HCT116 (cell line): ENCODE results near the gene ITFG1.

Experiments used
- EZH2 ChIP-seq: fragments of 200-600 bp; sonication (generic); IDR thresholded peaks from 2 replicates; pipeline ENCODE4 v1.6.1; 2017; ENCODE audit warnings: antibody characterized with exemption, mixed run types
- EZH2phosphoT487 ChIP-seq: fragments of 200-600 bp; IDR thresholded peaks from 2 replicates; pipeline ENCODE4 v1.6.1; 2018; ENCODE audit warnings: antibody characterized with exemption, borderline replicate concordance
- POLR2A ChIP-seq: IDR thresholded peaks from 2 replicates; pipeline ENCODE4 v1.7.0; 2011; ENCODE audit warnings: borderline replicate concordance; ENCODE audit not compliant: insufficient read depth, insufficient read length; ENCODE audit errors: extremely low read depth
- POLR2AphosphoS5 ChIP-seq: IDR thresholded peaks from 2 replicates; pipeline ENCODE4 v1.6.1; 2011; ENCODE audit warnings: mild to moderate bottlenecking, low read depth, low read length, moderate library complexity
- REST ChIP-seq: IDR thresholded peaks from 2 replicates; pipeline ENCODE4 v1.6.1; 2012; ENCODE audit warnings: low read depth
- YY1 ChIP-seq: IDR thresholded peaks from 2 replicates; pipeline ENCODE4 v1.6.1; 2011; ENCODE audit warnings: low read length, low read depth, moderate library complexity, mild to moderate bottlenecking; ENCODE audit not compliant: insufficient replicate concordance; ENCODE audit errors: extremely low read depth
- ZNF274 ChIP-seq: fragments of 200-500 bp; sonication (Bioruptor generic); IDR thresholded peaks from 2 replicates; pipeline ENCODE4 v1.6.1; 2014; ENCODE audit warnings: mild to moderate bottlenecking, low read depth, low read length, inconsistent platforms
- TF ChIP-seq, protein P1 (sequence below), 3 experiments: fragments of 200-600 bp in 1 of 3; sonication (generic) in 1 of 3; IDR thresholded peaks in 2 of 3; conservative IDR thresholded peaks in 1 of 3; 2 replicates each; pipeline ENCODE4 v1.5.1; 2012 to 2017; ENCODE audit warnings: low read depth in 2 of 3, low read length in 2 of 3, antibody characterized with exemption in 1 of 3, borderline replicate concordance in 1 of 3, control low read depth in 1 of 3, mild to moderate bottlenecking in 1 of 3, mixed read lengths in 1 of 3, mixed run types in 1 of 3, moderate library complexity in 1 of 3; ENCODE audit not compliant: insufficient read depth in 1 of 3

GRCh38 chr16:47392081-47392480 lies 68.8 kb downstream of the ITFG1 start:
- no peak for TF ChIP-seq EZH2phosphoT487
- no peak for TF ChIP-seq REST
- no peak for TF ChIP-seq ZNF274
- no peak for TF ChIP-seq POLR2AphosphoS5
- TF ChIP-seq, protein P1, sequence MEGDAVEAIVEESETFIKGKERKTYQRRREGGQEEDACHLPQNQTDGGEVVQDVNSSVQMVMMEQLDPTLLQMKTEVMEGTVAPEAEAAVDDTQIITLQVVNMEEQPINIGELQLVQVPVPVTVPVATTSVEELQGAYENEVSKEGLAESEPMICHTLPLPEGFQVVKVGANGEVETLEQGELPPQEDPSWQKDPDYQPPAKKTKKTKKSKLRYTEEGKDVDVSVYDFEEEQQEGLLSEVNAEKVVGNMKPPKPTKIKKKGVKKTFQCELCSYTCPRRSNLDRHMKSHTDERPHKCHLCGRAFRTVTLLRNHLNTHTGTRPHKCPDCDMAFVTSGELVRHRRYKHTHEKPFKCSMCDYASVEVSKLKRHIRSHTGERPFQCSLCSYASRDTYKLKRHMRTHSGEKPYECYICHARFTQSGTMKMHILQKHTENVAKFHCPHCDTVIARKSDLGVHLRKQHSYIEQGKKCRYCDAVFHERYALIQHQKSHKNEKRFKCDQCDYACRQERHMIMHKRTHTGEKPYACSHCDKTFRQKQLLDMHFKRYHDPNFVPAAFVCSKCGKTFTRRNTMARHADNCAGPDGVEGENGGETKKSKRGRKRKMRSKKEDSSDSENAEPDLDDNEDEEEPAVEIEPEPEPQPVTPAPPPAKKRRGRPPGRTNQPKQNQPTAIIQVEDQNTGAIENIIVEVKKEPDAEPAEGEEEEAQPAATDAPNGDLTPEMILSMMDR (IDR thresholded peaks at IDR 0.05 in 2 of 3, conservative IDR thresholded peaks at IDR 0.05 in 1 of 3; ENCODE audit: borderline replicate concordance in 1 of 3, insufficient read depth in 1 of 3, low read depth in 2 of 3, low read length in 2 of 3) = no peak
- TF ChIP-seq EZH2 = no peak
- TF ChIP-seq YY1 = no peak
- no peak for TF ChIP-seq POLR2A
